Hematopoietic multipotent progenitor cell treated with erythropoietin and hydrocortisone succinate and interleukin-3 and kit ligand, for 17 days (in vitro differentiated cells): ENCODE data around the gene GSTO1.

ENCODE experiments used
- DNase-seq: peaks from one replicate; pipeline ENCODE4 v3.0.0-alpha.2; 2015; ENCODE audit warnings: low spot score

GSTO1 gene

GRCh38 chr10:104250371-104250770, 4.3 kb upstream of the GSTO1 start:
- DNase-seq: no peak

GRCh38 chr10:104251443-104251842, 3.2 kb upstream of the GSTO1 start:
- no peak for DNase-seq

- DNase-seq: peak; percentile 46
These were observed 2.3 kb upstream of the GSTO1 start for GRCh38 chr10:104252368-104252767.

- peak; percentile 81 for DNase-seq
These were observed 1.6 kb upstream of the GSTO1 start for GRCh38 chr10:104253106-104253505.

- peak; percentile 43 for DNase-seq
These were observed 884 bp upstream of the GSTO1 start for GRCh38 chr10:104253606-104254410.

- peak; percentile 68 for DNase-seq
These were observed 754 bp downstream of the GSTO1 start for GRCh38 chr10:104255311-104255981.

GRCh38 chr10:104256335-104256961, 1.8 kb downstream of the GSTO1 start:
- peak; percentile 71 for DNase-seq

GRCh38 chr10:104257235-104257634, 2.5 kb downstream of the GSTO1 start:
- DNase-seq: no peak

GRCh38 chr10:104258209-104258608, 3.5 kb downstream of the GSTO1 start:
- no peak for DNase-seq

- DNase-seq: no peak
These were observed 4.8 kb downstream of the GSTO1 start for GRCh38 chr10:104259456-104259855.

GRCh38 chr10:104259999-104260774, 5.5 kb downstream of the GSTO1 start:
- peak; percentile 24 for DNase-seq

GRCh38 chr10:104260775-104261115, 6.1 kb downstream of the GSTO1 start:
- peak; percentile 66 for DNase-seq

GRCh38 chr10:104262055-104262454, 7.4 kb downstream of the GSTO1 start:
- peak; percentile 64 for DNase-seq

GRCh38 chr10:104264783-104265182, 10.1 kb downstream of the GSTO1 start:
- no peak for DNase-seq

GRCh38 chr10:104267721-104268404, 13.2 kb downstream of the GSTO1 start:
- DNase-seq: no peak

GRCh38 chr10:104268405-104268712, 13.7 kb downstream of the GSTO1 start:
- no peak for DNase-seq

GRCh38 chr10:104268713-104269645, 14.3 kb downstream of the GSTO1 start, which contains the start of gene GSTO2:
GSTO2 (plus strand) TSS chr10:104269184; CDS start chr10:104274916, 5,732 bp downstream.
- DNase-seq: peak; percentile 98

- DNase-seq: no peak
These were observed 18.6 kb downstream of the GSTO1 start for GRCh38 chr10:104273286-104273685.

GRCh38 chr10:104273899-104274575, 19.3 kb downstream of the GSTO1 start:
- no peak for DNase-seq
